HL-60 (cell line): ENCODE results near the gene KCNJ16.

Source experiments
- CTCF ChIP-seq: IDR thresholded peaks from one replicate; pipeline ENCODE4 v1.5.1; 2011; ENCODE audit warnings: low read length, control low read depth, inconsistent platforms; ENCODE audit not compliant: insufficient read depth
- POLR2AphosphoS5 ChIP-seq: IDR thresholded peaks from 2 replicates; pipeline ENCODE4 v1.6.1; 2012; ENCODE audit warnings: low read depth

- TF ChIP-seq CTCF (no peak), POLR2AphosphoS5 (no peak)
Observed at GRCh38 chr17:70050931-70051330, 24.1 kb upstream of the KCNJ16 start.
